Dedifferentiated amniotic fluid mesenchymal stem cell (primary cell): Measurements from ENCODE around the gene GPRIN2.
"Not testable (repeated sequence)": the region's sequence is repeated elsewhere in the genome, so short reads cannot be mapped to it uniquely, and the experiment has no call there.

Experiments used
- DNase-seq: peaks from one replicate; pipeline ENCODE4 v3.0.0-alpha.2; 2016; ENCODE audit errors: extremely low spot score

GPRIN2 gene

GRCh38 chr10:46520941-46521340 lies 35.5 kb downstream of the GPRIN2 start:
- DNase-seq, result no peak

GRCh38 chr10:46520381-46520780 lies 36.1 kb downstream of the GPRIN2 start:
- no peak for DNase-seq

GRCh38 chr10:46518028-46518725 lies 38.3 kb downstream of the GPRIN2 start:
- no peak for DNase-seq

GRCh38 chr10:46517541-46517940 lies 38.9 kb downstream of the GPRIN2 start:
- no peak for DNase-seq

GRCh38 chr10:46516660-46517416 lies 39.6 kb downstream of the GPRIN2 start:
- peak; percentile 69 for DNase-seq

GRCh38 chr10:46515793-46516192 lies 40.7 kb downstream of the GPRIN2 start:
- no peak for DNase-seq

- no peak for DNase-seq
These were observed 41.1 kb downstream of the GPRIN2 start for GRCh38 chr10:46515366-46515765.

GRCh38 chr10:46514899-46515298 lies 41.6 kb downstream of the GPRIN2 start:
- DNase-seq, result no peak

GRCh38 chr10:46514431-46514861 lies 42.0 kb downstream of the GPRIN2 start:
- DNase-seq, result no peak

- DNase-seq, result not testable (repeated sequence)
These were observed 43.1 kb downstream of the GPRIN2 start for GRCh38 chr10:46513333-46513732.

- not testable (repeated sequence) for DNase-seq
These were observed 43.7 kb downstream of the GPRIN2 start for GRCh38 chr10:46512725-46513124.

- not testable (repeated sequence) for DNase-seq
These were observed 44.5 kb downstream of the GPRIN2 start for GRCh38 chr10:46512002-46512401.
